Heart right ventricle (tissue), 16 donors: Measurements from ENCODE around the gene CDK5R1. TPM values are rescaled to one million over a fixed set of nuclear protein-coding genes. Genes with fewer than 3 reads are reported as not detected.
A peak's percentile ranks its signal among the peaks of the same experiment; 100 is the strongest.

Source experiments
- ATAC-seq, 8 donors: fragments of 200-7000 bp; cut with Tn5 transposase; one replicate each; pipeline ENCODE4 v1.9.1; 2020; ENCODE audit warnings: mild to moderate bottlenecking in 8 of 8, moderate library complexity in 8 of 8, moderate number of reproducible peaks in 1 of 8
- DNase-seq, 2 donors: peaks; one replicate each; pipeline ENCODE4 v3.0.0-alpha.2; 2020
- H3K27ac ChIP-seq, 10 donors: fragments of 200-600 bp; sonication (generic) in 2 of 10; one replicate each; pipeline versions ENCODE4 v1.5.0 to v1.8.0; 2020 to 2022; ENCODE audit warnings: mild to moderate bottlenecking in 3 of 10
- H3K27me3 ChIP-seq, 7 donors: fragments of 200-600 bp; one replicate each; pipeline ENCODE4 v1.8.0; 2021 to 2022; ENCODE audit warnings: mild to moderate bottlenecking in 2 of 7
- H3K36me3 ChIP-seq, 9 donors: fragments of 200-600 bp; sonication (generic) in 1 of 9; one replicate each; pipeline versions ENCODE4 v1.5.0 to v1.8.0; 2020 to 2022; ENCODE audit warnings: mild to moderate bottlenecking in 2 of 9
- H3K4me1 ChIP-seq, 9 donors: fragments of 200-600 bp; sonication (generic) in 1 of 9; one replicate each; pipeline versions ENCODE4 v1.5.0 to v1.8.0; 2020 to 2022; ENCODE audit warnings: mild to moderate bottlenecking in 4 of 9
- H3K4me3 ChIP-seq, 10 donors: fragments of 200-600 bp; sonication (generic) in 2 of 10; one replicate each; pipeline versions ENCODE4 v1.5.0 to v1.8.0; 2020 to 2022; ENCODE audit warnings: mild to moderate bottlenecking in 7 of 10, moderate library complexity in 2 of 10
- H3K9me3 ChIP-seq, 11 donors: fragments of 200-600 bp in 10 of 11; sonication (generic) in 2 of 11; one replicate each; pipeline versions ENCODE4 v1.5.0 to v1.8.0; 2013 to 2022; ENCODE audit warnings: mild to moderate bottlenecking in 2 of 11, control low read depth in 1 of 11, moderate library complexity in 1 of 11
- CTCF ChIP-seq, 9 donors: fragments of 200-600 bp; sonication (generic) in 2 of 9; IDR thresholded peaks; one replicate each; pipeline versions ENCODE4 v1.5.0 to v1.8.0; 2021 to 2022; ENCODE audit warnings: antibody characterized with exemption in 9 of 9, mild to moderate bottlenecking in 5 of 9, moderate library complexity in 1 of 9
- WGBS, 2 donors: extraction: QIAGEN DNeasy Blood & Tissue Kit; methylation state at CpG; one replicate each; pipeline ENCODE4 v1.1.7; 2013; ENCODE audit warnings: inconsistent platforms in 1 of 2; 5-methylcytosine and 5-hydroxymethylcytosine counted together
- intact Hi-C, 10 donors: fragments of 100-400 bp; cut with DNase I; formaldehyde crosslinking; loops; one replicate each; pipeline versions ENCODE4 v1.11.1 to v1.14.2; 2022
- polyA plus RNA-seq, 2 donors: library from polyadenylated mRNA; stranded (reverse); fragments of 200-250 nt; gene quantifications; one replicate each; pipeline ENCODE4 v1.2.3, GENCODE V29; 2013
- total RNA-seq, 10 donors: library from RNA; stranded (reverse); fragmentation: NEBNext Ultra II Directional in 3 of 10; extraction: Animal tissue kit (Norgen Biotek cat#: 25700) in 3 of 10; gene quantifications; one replicate each; pipeline versions ENCODE4 v1.2.1 to v1.2.4, GENCODE V29; 2021 to 2023
- donor health status: Arrhythmogenic right ventricular cardiomyopathy.
- donor health status: ischemic (EF 13 %, LVEDD 7.1; RV severe dilation, severe dysfunction).
- donor health status: healthy with polysubstance abuse.
- donor health status: DM: no; HTN: yes; CAD: no.
- donor health status: DM: no; HTN: no; CAD: no.
- donor health status: ischemic (EF 25% LVEDD 6.9; RV normal size, moderate dysfunction).
- donor health status: ischemic (EF 25% LVEDD 5.7; RV mildly dilated, moderate dysfunction).
- donor health status: healthy.
- donor health status: DM: yes; HTN: yes; CAD: no.
- donor health status: Ischemic cardiomyopathy.
- donor health status: ischemic (EF 35%, LVEDD 5.7; RV mildly dilated, moderate dysfunction).
- donor health status: nonischemic (EF 11% LVEDD 7.7; RV severe dilation, severe dysfunction).
- donor health status: DM: yes; HTN: yes; CAD: no.
- donor health status: PGD.
- donor health status: ischemic (EF 29% LVEDD 5.4; RV normal size, mild dysfunction).
- donor health status: nonischemic (EF 23%, LVEDD 6.1; RV moderate dilation, normal function).

CDK5R1 gene
- total and polyA plus RNA-seq, 12 donors, result 0.66 to 2.1 (median 1.3) TPM

DNA sequence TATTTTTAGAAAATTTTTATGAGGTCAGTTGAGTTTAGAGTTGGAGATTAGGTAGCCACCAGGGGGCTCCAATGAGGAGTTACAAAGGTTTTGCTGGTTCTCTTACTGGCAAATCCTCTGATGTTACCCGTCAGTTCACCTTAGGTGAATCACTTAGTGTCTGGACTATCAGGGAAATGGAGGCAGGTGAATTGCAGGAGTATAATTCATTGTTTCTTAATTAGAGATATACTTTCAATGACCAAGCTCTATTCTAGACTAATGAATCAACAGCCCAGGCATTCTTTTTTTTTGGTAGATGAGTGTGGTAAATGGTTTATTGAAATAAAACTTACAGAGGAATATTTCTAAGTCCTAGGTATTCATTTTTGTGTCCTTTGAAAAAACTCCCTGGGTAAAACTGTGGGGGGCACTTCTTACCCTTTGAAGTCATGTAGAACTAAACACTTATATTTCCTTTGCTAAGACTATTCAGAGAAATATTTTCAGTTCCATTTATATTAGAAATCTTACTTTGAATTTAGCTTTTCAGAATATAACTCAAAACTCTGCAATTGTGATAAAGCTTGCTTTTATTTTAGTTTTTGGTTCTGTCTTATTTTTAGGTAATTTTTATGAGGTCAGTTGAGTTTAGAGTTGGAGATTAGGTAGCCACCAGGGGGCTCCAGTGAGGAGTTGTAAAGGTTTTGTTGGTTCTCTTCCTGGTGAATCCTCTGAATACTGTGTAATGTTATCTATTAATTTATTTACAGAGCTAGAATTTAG is 24.8 kb upstream of the CDK5R1 start:
- ATAC-seq (peak in 5 of 8 donors; percentile 46 to 79 (median 61)), DNase-seq (peak in 1 of 2 donors; percentile 32)
- Histone ChIP-seq H3K4me1 (peaks cover 0 to 11% (median 0%) of the 10 kb centered on the region in 9 donors), H3K36me3 (peaks cover 0 to 100% (median 61%) of the 10 kb centered on the region in 9 donors), H3K27me3 (no peaks in the 10 kb centered on the region), H3K27ac (no peak overlapping the region), H3K4me3 (no peak overlapping the region), H3K9me3 (no peaks in the 10 kb centered on the region)
- WGBS, 2 donors, result 32 to 48% methylated on average over 1 of the region's 1 CpG
- peak; percentile 29 to 65 (median 58) for TF ChIP-seq CTCF (IDR thresholded peaks at IDR 0.05)
- intact Hi-C loops, result loop anchor here in 3 of 10 donors (2.0 to 10.0 kb wide), 3 partner anchors 293 to 295 kb away; no protein-coding TSS in a partner anchor

DNA sequence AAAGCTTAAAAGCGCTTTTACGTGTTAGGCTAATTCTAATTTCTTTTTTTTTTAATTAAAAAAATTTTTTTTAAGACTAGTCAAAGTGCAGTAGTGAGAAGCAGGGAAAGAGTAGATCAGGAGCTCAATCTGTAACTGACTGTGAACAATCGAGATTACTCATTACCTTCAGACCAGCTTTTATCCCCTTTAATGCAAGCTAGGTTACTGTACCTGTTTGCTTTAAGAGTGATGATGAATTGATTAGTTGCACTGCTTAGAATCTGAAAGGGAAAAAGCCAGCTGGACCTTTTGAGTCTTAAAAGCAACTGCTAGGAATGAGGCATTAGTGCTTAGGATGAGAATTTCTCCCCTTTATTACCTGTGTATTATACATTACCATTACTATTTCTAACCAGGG is 23.5 kb upstream of the CDK5R1 start:
- intact Hi-C loops, result loop anchor here in 2 of 10 donors (5.0 to 10.0 kb wide), 2 partner anchors 291 to 294 kb away; no protein-coding TSS in a partner anchor
- no peak overlapping the region for H3K4me3 ChIP-seq
- H3K9me3 ChIP-seq, result no peaks in the 10 kb centered on the region
- peaks cover 0 to 11% (median 0%) of the 10 kb centered on the region in 9 donors for H3K4me1 ChIP-seq
- H3K27me3 ChIP-seq, result no peaks in the 10 kb centered on the region
- no peak for TF ChIP-seq CTCF (IDR thresholded peaks at IDR 0.05)
- DNase-seq (no peak), ATAC-seq (no peak)
- 92 to 98% methylated on average over 3 of the region's 3 CpGs for WGBS, 2 donors
- peaks cover 0 to 100% (median 62%) of the 10 kb centered on the region in 9 donors for H3K36me3 ChIP-seq
- no peak overlapping the region for H3K27ac ChIP-seq

- ATAC-seq, result no peak
Observed at GRCh38 chr17:32464374-32464773, 22.4 kb upstream of the CDK5R1 start.

More at GRCh38 chr17:32464374-32464773, 22.4 kb upstream of the CDK5R1 start:
- no peak overlapping the region for H3K27ac ChIP-seq
- no peaks in the 10 kb centered on the region for H3K27me3 ChIP-seq
- WGBS, 2 donors, result 76 to 86% methylated on average over 1 of the region's 1 CpG
- no peak for DNase-seq
- intact Hi-C loops, result loop anchor here in 2 of 10 donors (5.0 to 10.0 kb wide), 2 partner anchors 290 to 293 kb away; no protein-coding TSS in a partner anchor
- H3K9me3 ChIP-seq, result no peaks in the 10 kb centered on the region
- H3K4me3 ChIP-seq, result no peak overlapping the region
- H3K4me1 ChIP-seq, result peaks cover 0 to 14% (median 6%) of the 10 kb centered on the region in 9 donors
- no peak for TF ChIP-seq CTCF (IDR thresholded peaks at IDR 0.05)
- H3K36me3 ChIP-seq, result peaks cover 0 to 100% (median 57%) of the 10 kb centered on the region in 9 donors
